ENCODE data around the gene EPHA5.

The EPHA5 gene

GRCh38 chr4:65392488-65392887 lies 277.8 kb downstream of the EPHA5 start:
- Histone ChIP-seq H3K4me3 (ENCODE audit: low read depth, low read length) (no peak overlapping the region), H3K27ac (ENCODE audit: extremely low read depth, low read depth, low read length) (no peak overlapping the region), H3K4me1 (ENCODE audit: control insufficient read depth, insufficient read depth, low read length) (no peaks in the 10 kb centered on the region), H3K9me3 (ENCODE audit: control insufficient read depth, insufficient read depth, low read depth, low read length) (no peaks in the 10 kb centered on the region), H3K36me3 (ENCODE audit: control insufficient read depth in 2 of 2, insufficient read depth in 1 of 2, low read length in 2 of 2) (no peaks in the 10 kb centered on the region)
- TF ChIP-seq, protein P1, sequence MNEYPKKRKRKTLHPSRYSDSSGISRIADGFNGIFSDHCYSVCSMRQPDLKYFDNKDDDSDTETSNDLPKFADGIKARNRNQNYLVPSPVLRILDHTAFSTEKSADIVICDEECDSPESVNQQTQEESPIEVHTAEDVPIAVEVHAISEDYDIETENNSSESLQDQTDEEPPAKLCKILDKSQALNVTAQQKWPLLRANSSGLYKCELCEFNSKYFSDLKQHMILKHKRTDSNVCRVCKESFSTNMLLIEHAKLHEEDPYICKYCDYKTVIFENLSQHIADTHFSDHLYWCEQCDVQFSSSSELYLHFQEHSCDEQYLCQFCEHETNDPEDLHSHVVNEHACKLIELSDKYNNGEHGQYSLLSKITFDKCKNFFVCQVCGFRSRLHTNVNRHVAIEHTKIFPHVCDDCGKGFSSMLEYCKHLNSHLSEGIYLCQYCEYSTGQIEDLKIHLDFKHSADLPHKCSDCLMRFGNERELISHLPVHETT (tag by site-specific recombination; IDR thresholded peaks at IDR 0.05): no peak
- no peak for TF ChIP-seq ZNF391 (tag by site-specific recombination; IDR thresholded peaks at IDR 0.05; ENCODE audit: borderline replicate concordance, low read depth)
- TF ChIP-seq ZNF2 (tag by site-specific recombination; IDR thresholded peaks at IDR 0.05): no peak
- TF ChIP-seq GFI1B (tag by site-specific recombination; IDR thresholded peaks at IDR 0.05): no peak
- TF ChIP-seq, protein P2, sequence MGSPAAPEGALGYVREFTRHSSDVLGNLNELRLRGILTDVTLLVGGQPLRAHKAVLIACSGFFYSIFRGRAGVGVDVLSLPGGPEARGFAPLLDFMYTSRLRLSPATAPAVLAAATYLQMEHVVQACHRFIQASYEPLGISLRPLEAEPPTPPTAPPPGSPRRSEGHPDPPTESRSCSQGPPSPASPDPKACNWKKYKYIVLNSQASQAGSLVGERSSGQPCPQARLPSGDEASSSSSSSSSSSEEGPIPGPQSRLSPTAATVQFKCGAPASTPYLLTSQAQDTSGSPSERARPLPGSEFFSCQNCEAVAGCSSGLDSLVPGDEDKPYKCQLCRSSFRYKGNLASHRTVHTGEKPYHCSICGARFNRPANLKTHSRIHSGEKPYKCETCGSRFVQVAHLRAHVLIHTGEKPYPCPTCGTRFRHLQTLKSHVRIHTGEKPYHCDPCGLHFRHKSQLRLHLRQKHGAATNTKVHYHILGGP (tag by site-specific recombination; IDR thresholded peaks at IDR 0.05): no peak
- no peak for TF ChIP-seq ZBTB6 (tag by site-specific recombination; IDR thresholded peaks at IDR 0.05)
- no peak for TF ChIP-seq ZNF626 (tag by site-specific recombination; IDR thresholded peaks at IDR 0.05)
- no peak for TF ChIP-seq ZNF202 (tag by site-specific recombination; IDR thresholded peaks at IDR 0.05; ENCODE audit: borderline replicate concordance)
- no peak for TF ChIP-seq TCF7L2 (IDR thresholded peaks at IDR 0.05; ENCODE audit: borderline replicate concordance, low read depth, low read length)
- TF ChIP-seq, protein P3, sequence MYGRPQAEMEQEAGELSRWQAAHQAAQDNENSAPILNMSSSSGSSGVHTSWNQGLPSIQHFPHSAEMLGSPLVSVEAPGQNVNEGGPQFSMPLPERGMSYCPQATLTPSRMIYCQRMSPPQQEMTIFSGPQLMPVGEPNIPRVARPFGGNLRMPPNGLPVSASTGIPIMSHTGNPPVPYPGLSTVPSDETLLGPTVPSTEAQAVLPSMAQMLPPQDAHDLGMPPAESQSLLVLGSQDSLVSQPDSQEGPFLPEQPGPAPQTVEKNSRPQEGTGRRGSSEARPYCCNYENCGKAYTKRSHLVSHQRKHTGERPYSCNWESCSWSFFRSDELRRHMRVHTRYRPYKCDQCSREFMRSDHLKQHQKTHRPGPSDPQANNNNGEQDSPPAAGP (tag by site-specific recombination; IDR thresholded peaks at IDR 0.05): no peak
- TF ChIP-seq ZNF214 (tag by site-specific recombination; IDR thresholded peaks at IDR 0.05; ENCODE audit: borderline replicate concordance): no peak
- no peak for TF ChIP-seq ZNF221 (tag by site-specific recombination; IDR thresholded peaks at IDR 0.05; ENCODE audit: borderline replicate concordance)
- no peak for TF ChIP-seq ZSCAN30 (tag by site-specific recombination; IDR thresholded peaks at IDR 0.05)
- CTCF ChIA-PET: no interaction called here
- POLR2A ChIA-PET: no interaction called here

- Histone ChIP-seq H3K4me3 (ENCODE audit: low read depth, low read length) (no peak overlapping the region), H3K4me1 (ENCODE audit: control insufficient read depth, insufficient read depth, low read length) (no peaks in the 10 kb centered on the region), H3K36me3 (ENCODE audit: control insufficient read depth in 2 of 2, insufficient read depth in 1 of 2, low read length in 2 of 2) (no peaks in the 10 kb centered on the region), H3K9me3 (ENCODE audit: control insufficient read depth, insufficient read depth, low read depth, low read length) (no peaks in the 10 kb centered on the region), H3K27ac (ENCODE audit: extremely low read depth, low read depth, low read length) (no peak overlapping the region)
- TF ChIP-seq, protein P4, sequence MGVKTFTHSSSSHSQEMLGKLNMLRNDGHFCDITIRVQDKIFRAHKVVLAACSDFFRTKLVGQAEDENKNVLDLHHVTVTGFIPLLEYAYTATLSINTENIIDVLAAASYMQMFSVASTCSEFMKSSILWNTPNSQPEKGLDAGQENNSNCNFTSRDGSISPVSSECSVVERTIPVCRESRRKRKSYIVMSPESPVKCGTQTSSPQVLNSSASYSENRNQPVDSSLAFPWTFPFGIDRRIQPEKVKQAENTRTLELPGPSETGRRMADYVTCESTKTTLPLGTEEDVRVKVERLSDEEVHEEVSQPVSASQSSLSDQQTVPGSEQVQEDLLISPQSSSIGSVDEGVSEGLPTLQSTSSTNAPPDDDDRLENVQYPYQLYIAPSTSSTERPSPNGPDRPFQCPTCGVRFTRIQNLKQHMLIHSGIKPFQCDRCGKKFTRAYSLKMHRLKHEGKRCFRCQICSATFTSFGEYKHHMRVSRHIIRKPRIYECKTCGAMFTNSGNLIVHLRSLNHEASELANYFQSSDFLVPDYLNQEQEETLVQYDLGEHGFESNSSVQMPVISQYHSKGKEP (tag by site-specific recombination; IDR thresholded peaks at IDR 0.05): no peak
- no peak for TF ChIP-seq SCRT2 (tag by site-specific recombination; IDR thresholded peaks at IDR 0.05)
- TF ChIP-seq GFI1B (tag by site-specific recombination; IDR thresholded peaks at IDR 0.05): no peak
- TF ChIP-seq ZNF394 (tag by site-specific recombination; IDR thresholded peaks at IDR 0.05; ENCODE audit: borderline replicate concordance): no peak
- TF ChIP-seq ZBTB48 (tag by site-specific recombination; IDR thresholded peaks at IDR 0.05): no peak
- no peak for TF ChIP-seq ZNF221 (tag by site-specific recombination; IDR thresholded peaks at IDR 0.05; ENCODE audit: borderline replicate concordance)
- no peak for TF ChIP-seq ZNF133 (tag by site-specific recombination; IDR thresholded peaks at IDR 0.05)
- no peak for TF ChIP-seq ZSCAN30 (tag by site-specific recombination; IDR thresholded peaks at IDR 0.05)
- TF ChIP-seq ZFP3 (tag by site-specific recombination; IDR thresholded peaks at IDR 0.05; ENCODE audit: low read depth): no peak
- ChIA-PET POLR2A (no interaction called here), CTCF (no interaction called here)
Observed at GRCh38 chr4:65391814-65392213, 278.5 kb downstream of the EPHA5 start.

Measured in HEK293 (cell line).